ENCODE data around the gene ZNF777. TPM values are rescaled to one million over a fixed set of nuclear protein-coding genes. Genes with fewer than 3 reads are reported as not detected.

Gene ZNF777
- polyA plus RNA-seq, 2 of the 4 experiments (the other 2 are of a cell fraction), result 5.4 to 10.5 TPM

DNA sequence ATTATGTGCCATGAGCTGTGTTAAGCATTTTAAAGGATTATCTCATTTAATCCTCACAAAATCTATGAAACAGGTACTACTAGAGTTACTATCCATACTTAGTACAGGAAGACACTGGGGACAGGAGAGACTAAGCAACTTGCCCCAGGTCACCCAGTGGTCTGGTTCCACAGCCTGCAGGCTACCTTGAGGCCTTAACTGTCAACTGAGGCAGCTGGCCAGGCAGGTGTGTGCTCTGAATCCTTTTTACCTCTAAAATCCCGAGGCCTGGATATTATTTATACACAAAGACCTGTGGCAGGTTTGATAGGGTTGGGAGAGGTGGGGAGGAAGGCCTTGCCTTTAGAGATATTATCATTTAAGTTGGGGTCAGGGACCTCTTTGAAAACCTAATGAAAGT lies 3.1 kb downstream of the ZNF777 start:
- ChIA-PET POLR2A (no interaction called here), CTCF (interaction anchor here (1.0 to 1.6 kb wide), 3 partner anchors 12 to 147 kb away, joined by 3 to 7 read pairs (median 7); no protein-coding TSS in a partner anchor)
- Histone ChIP-seq H3K4me3 (no peak overlapping the region), H3K27ac (no peak overlapping the region), H3K9me3 (no peaks in the 10 kb centered on the region), H3K4me2 (no peak overlapping the region), H3K4me1 (peaks cover 12% of the 10 kb centered on the region)
- FAIRE-seq, result no peak
- ATAC-seq, result no peak
- DNase-seq (ENCODE audit: low read depth in 1 of 2, low spot score in 1 of 2), result no peak
- TF ChIP-seq CEBPB (IDR thresholded peaks at IDR 0.05) (no peak), NPAS2 (CRISPR knock-in tag; IDR thresholded peaks at IDR 0.05; ENCODE audit: borderline replicate concordance) (no peak), EHMT2 (IDR thresholded peaks at IDR 0.05; ENCODE audit: low read depth) (no peak), TP53 (CRISPR knock-in tag; IDR thresholded peaks at IDR 0.05) (no peak), FOSB (CRISPR knock-in tag; IDR thresholded peaks at IDR 0.05) (no peak), EP300 (IDR thresholded peaks at IDR 0.05) (no peak), KDM5A (IDR thresholded peaks at IDR 0.05) (no peak), RAD21 (conservative IDR thresholded peaks at IDR 0.05 in 1 of 2, IDR thresholded peaks at IDR 0.05 in 1 of 2) (no peak), KDM1A (IDR thresholded peaks at IDR 0.05; ENCODE audit: low read depth) (no peak), POLR2AphosphoS2 (conservative IDR thresholded peaks at IDR 0.05; ENCODE audit: low read length) (no peak), PHF8 (IDR thresholded peaks at IDR 0.05; ENCODE audit: borderline replicate concordance, low read depth) (no peak), GATA3 (IDR thresholded peaks at IDR 0.05; ENCODE audit: borderline replicate concordance) (no peak), HDAC2 (IDR thresholded peaks at IDR 0.05) (no peak), HOXB13 (CRISPR knock-in tag; IDR thresholded peaks at IDR 0.05; ENCODE audit: low read depth) (no peak), CHD2 (IDR thresholded peaks at IDR 0.05; ENCODE audit: low read length, partially characterized antibody) (no peak)
- TF ChIP-seq, protein P1, sequence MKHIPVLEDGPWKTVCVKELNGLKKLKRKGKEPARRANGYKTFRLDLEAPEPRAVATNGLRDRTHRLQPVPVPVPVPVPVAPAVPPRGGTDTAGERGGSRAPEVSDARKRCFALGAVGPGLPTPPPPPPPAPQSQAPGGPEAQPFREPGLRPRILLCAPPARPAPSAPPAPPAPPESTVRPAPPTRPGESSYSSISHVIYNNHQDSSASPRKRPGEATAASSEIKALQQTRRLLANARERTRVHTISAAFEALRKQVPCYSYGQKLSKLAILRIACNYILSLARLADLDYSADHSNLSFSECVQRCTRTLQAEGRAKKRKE (CRISPR knock-in tag; IDR thresholded peaks at IDR 0.05; ENCODE audit: low read depth), result no peak
- TF ChIP-seq, protein P2, sequence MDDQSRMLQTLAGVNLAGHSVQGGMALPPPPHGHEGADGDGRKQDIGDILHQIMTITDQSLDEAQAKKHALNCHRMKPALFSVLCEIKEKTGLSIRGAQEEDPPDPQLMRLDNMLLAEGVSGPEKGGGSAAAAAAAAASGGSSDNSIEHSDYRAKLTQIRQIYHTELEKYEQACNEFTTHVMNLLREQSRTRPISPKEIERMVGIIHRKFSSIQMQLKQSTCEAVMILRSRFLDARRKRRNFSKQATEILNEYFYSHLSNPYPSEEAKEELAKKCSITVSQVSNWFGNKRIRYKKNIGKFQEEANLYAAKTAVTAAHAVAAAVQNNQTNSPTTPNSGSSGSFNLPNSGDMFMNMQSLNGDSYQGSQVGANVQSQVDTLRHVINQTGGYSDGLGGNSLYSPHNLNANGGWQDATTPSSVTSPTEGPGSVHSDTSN (IDR thresholded peaks at IDR 0.05), result no peak
- TF ChIP-seq, protein P3, sequence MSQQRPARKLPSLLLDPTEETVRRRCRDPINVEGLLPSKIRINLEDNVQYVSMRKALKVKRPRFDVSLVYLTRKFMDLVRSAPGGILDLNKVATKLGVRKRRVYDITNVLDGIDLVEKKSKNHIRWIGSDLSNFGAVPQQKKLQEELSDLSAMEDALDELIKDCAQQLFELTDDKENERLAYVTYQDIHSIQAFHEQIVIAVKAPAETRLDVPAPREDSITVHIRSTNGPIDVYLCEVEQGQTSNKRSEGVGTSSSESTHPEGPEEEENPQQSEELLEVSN (IDR thresholded peaks at IDR 0.05; ENCODE audit: borderline replicate concordance, low read depth), result no peak
- TF ChIP-seq, protein P4, sequence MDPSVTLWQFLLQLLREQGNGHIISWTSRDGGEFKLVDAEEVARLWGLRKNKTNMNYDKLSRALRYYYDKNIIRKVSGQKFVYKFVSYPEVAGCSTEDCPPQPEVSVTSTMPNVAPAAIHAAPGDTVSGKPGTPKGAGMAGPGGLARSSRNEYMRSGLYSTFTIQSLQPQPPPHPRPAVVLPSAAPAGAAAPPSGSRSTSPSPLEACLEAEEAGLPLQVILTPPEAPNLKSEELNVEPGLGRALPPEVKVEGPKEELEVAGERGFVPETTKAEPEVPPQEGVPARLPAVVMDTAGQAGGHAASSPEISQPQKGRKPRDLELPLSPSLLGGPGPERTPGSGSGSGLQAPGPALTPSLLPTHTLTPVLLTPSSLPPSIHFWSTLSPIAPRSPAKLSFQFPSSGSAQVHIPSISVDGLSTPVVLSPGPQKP (IDR thresholded peaks at IDR 0.05; ENCODE audit: low read depth, low read length), result no peak
- TF ChIP-seq, protein P5, sequence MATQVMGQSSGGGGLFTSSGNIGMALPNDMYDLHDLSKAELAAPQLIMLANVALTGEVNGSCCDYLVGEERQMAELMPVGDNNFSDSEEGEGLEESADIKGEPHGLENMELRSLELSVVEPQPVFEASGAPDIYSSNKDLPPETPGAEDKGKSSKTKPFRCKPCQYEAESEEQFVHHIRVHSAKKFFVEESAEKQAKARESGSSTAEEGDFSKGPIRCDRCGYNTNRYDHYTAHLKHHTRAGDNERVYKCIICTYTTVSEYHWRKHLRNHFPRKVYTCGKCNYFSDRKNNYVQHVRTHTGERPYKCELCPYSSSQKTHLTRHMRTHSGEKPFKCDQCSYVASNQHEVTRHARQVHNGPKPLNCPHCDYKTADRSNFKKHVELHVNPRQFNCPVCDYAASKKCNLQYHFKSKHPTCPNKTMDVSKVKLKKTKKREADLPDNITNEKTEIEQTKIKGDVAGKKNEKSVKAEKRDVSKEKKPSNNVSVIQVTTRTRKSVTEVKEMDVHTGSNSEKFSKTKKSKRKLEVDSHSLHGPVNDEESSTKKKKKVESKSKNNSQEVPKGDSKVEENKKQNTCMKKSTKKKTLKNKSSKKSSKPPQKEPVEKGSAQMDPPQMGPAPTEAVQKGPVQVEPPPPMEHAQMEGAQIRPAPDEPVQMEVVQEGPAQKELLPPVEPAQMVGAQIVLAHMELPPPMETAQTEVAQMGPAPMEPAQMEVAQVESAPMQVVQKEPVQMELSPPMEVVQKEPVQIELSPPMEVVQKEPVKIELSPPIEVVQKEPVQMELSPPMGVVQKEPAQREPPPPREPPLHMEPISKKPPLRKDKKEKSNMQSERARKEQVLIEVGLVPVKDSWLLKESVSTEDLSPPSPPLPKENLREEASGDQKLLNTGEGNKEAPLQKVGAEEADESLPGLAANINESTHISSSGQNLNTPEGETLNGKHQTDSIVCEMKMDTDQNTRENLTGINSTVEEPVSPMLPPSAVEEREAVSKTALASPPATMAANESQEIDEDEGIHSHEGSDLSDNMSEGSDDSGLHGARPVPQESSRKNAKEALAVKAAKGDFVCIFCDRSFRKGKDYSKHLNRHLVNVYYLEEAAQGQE (IDR thresholded peaks at IDR 0.05), result no peak
- WGBS (ENCODE audit: missing lambda C conversion rate), result 44% methylated on average over 1 of the region's 1 CpG
